ENCODE measurements around the gene DLG2. TPM values are rescaled to one million over a fixed set of nuclear protein-coding genes. Genes with fewer than 3 reads are reported as not detected.

Gene DLG2
- total and polyA plus RNA-seq, 3 experiments from 2014 or later = 0.81 to 1.5 (median 1.3) TPM

DNA sequence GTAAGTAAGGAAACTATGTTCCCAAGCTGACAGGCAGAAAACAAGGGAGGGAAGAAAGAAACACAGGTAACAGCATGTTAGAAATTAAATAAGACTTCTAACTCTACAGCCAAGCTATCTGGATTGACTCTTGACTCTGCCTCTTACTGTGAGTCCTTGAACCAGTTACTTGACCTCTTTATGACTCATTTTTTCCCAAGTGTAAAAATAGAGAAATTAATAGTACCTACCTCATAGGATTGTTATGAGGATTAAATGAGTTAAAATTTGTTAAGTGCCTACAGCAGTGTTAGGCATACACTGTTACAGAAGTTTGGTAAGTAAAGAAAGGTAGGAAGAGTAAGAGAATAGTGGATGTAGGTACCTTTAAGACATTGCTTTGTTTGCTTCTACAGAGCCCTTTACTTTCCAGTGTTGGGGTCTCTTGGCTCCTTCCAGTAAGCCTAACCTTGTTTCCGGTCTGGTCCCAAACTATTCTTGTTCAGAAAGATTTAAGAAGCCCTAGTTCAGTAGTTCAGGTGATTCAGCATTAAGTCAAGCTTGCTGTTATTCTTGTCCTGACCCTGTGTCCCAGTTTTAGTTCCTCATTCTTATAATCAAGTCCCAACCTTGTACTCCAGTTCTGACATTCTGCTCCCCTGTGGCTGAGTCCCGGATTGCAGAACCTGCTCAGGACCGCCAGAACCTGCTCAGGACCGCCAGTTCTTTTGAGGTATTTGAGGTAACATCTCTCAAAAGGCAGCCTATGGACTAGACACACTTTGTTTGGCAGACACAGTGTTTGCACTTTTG lies 1377.6 kb downstream of the DLG2 start:
- H3K36me3 Mint-ChIP-seq = no peaks in the 10 kb centered on the region
- no peaks in the 10 kb centered on the region for H3K36me3 ChIP-seq (ENCODE audit: insufficient read depth, low read length)
- no peak overlapping the region for H3K27ac ChIP-seq (ENCODE audit: low read depth, low read length)
- peaks cover 4 to 26% (median 8%) of the 10 kb centered on the region in 5 donors for H3K9me3 Mint-ChIP-seq
- H3K4me1 Mint-ChIP-seq = no peaks in the 10 kb centered on the region
- no peak for DNase-seq
- H3K4me3 ChIP-seq (ENCODE audit: low read length) = no peak overlapping the region
- no peak overlapping the region for H3K27ac Mint-ChIP-seq
- no peak overlapping the region for H3K4me3 Mint-ChIP-seq
- H3K27me3 Mint-ChIP-seq = no peaks in the 10 kb centered on the region
- H3K4me1 ChIP-seq (ENCODE audit: insufficient read depth, low read length) = no peaks in the 10 kb centered on the region
- ChIA-PET CTCF (no interaction called here), POLR2A (no interaction called here)
- H3K9me3 ChIP-seq (ENCODE audit: low read length) = no peaks in the 10 kb centered on the region
- H3K27me3 ChIP-seq (ENCODE audit: insufficient read depth, low read length, poor library complexity, severe bottlenecking) = no peaks in the 10 kb centered on the region

DNA sequence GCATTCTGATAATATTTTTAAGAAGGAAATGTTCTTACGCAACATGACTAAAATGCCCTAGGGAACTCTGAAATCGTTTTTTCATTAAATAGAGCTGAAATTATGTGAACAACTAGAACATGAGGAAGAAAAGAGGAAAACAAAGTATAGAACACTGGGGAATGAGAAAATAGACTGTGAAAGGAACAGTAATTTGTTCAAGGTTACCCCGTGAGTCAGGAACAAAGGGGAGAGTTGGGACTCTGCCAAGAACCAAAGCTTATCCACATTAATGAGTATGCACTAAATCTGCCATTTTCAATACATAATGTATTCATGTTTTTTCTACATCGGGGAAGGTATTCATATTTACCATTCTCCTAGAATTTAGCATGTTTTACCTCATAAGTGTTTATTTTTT lies 1379.2 kb downstream of the DLG2 start:
- no peak for DNase-seq
- ChIA-PET CTCF (no interaction called here), POLR2A (no interaction called here)
- peaks cover 4 to 31% (median 6%) of the 10 kb centered on the region in 5 donors for H3K9me3 Mint-ChIP-seq
- no peaks in the 10 kb centered on the region for H3K27me3 Mint-ChIP-seq
- no peaks in the 10 kb centered on the region for H3K9me3 ChIP-seq (ENCODE audit: low read length)
- H3K4me1 ChIP-seq (ENCODE audit: insufficient read depth, low read length) = no peaks in the 10 kb centered on the region
- H3K4me3 Mint-ChIP-seq = no peak overlapping the region
- H3K4me1 Mint-ChIP-seq = no peaks in the 10 kb centered on the region
- no peak overlapping the region for H3K27ac Mint-ChIP-seq
- no peaks in the 10 kb centered on the region for H3K27me3 ChIP-seq (ENCODE audit: insufficient read depth, low read length, poor library complexity, severe bottlenecking)
- no peaks in the 10 kb centered on the region for H3K36me3 Mint-ChIP-seq
- H3K27ac ChIP-seq (ENCODE audit: low read depth, low read length) = no peak overlapping the region
- no peak overlapping the region for H3K4me3 ChIP-seq (ENCODE audit: low read length)
- H3K36me3 ChIP-seq (ENCODE audit: insufficient read depth, low read length) = no peaks in the 10 kb centered on the region

DNA sequence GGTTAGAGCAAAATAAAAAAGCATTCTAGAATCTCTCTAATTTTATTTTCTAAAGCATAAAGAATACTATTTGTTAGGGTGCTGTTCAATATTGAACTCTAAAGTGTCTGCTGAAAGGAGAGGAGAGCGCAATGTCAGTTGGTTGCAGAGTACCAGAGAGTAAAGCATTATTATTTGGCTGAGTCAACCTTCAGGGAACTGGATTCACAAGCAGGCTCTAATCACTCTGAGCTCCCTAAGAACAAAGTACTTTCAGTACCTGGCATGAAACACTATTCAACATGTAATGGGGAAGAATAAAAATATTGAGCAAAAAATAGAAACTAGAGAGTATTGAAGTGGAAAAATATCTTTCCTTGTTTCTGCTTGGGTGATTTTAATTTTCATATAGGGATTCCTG lies 1380.0 kb downstream of the DLG2 start:
- ChIA-PET POLR2A (no interaction called here), CTCF (no interaction called here)
- no peak overlapping the region for H3K4me3 Mint-ChIP-seq
- no peaks in the 10 kb centered on the region for H3K36me3 Mint-ChIP-seq
- H3K4me1 Mint-ChIP-seq = no peaks in the 10 kb centered on the region
- Histone ChIP-seq H3K27ac (ENCODE audit: low read depth, low read length) (no peak overlapping the region), H3K4me3 (ENCODE audit: low read length) (no peak overlapping the region), H3K27me3 (ENCODE audit: insufficient read depth, low read length, poor library complexity, severe bottlenecking) (no peaks in the 10 kb centered on the region), H3K9me3 (ENCODE audit: low read length) (no peaks in the 10 kb centered on the region), H3K36me3 (ENCODE audit: insufficient read depth, low read length) (no peaks in the 10 kb centered on the region), H3K4me1 (ENCODE audit: insufficient read depth, low read length) (no peaks in the 10 kb centered on the region)
- H3K9me3 Mint-ChIP-seq = peaks cover 2 to 23% (median 4%) of the 10 kb centered on the region in 5 donors
- no peak for DNase-seq
- no peak overlapping the region for H3K27ac Mint-ChIP-seq
- H3K27me3 Mint-ChIP-seq = no peaks in the 10 kb centered on the region

DNA sequence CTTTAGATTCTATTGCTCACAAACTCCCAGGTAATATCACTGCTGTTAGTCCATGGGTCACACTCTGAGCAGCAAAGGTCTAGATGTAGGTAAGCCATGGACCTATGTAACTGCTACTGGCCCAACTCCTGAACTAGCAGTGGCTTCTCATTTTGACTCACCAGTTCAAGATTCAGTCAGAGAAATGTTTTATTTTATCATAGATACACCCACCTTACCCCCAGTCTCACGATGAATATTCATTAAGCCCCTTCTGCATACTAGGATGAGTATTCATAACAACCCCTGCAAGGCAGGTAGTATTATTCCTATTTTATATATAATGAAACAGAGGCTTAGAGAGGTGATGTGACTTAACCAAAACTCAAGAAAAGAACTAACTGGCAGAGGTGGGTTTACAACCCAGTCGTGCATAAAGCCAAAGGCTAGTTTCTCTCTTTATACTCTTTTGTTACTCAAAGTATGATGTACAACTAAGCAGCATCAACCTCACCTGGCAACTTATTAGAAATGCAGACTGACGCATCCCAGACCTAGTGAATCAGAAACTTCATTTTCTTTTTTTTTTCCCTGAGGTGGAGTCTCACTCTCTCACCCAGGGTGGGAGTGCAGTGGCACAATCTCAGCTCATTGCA lies 1383.4 kb downstream of the DLG2 start:
- no peak for DNase-seq
- Mint-ChIP-seq H3K4me3 (no peak overlapping the region), H3K9me3 (peaks cover 1 to 20% (median 8%) of the 10 kb centered on the region in 5 donors), H3K27me3 (no peaks in the 10 kb centered on the region), H3K36me3 (no peaks in the 10 kb centered on the region), H3K4me1 (no peaks in the 10 kb centered on the region), H3K27ac (no peak overlapping the region)
- H3K27me3 ChIP-seq (ENCODE audit: insufficient read depth, low read length, poor library complexity, severe bottlenecking) = no peaks in the 10 kb centered on the region
- no peaks in the 10 kb centered on the region for H3K36me3 ChIP-seq (ENCODE audit: insufficient read depth, low read length)
- ChIA-PET POLR2A (no interaction called here), CTCF (no interaction called here)
- H3K27ac ChIP-seq (ENCODE audit: low read depth, low read length) = no peak overlapping the region
- peaks cover 4% of the 10 kb centered on the region for H3K9me3 ChIP-seq (ENCODE audit: low read length)
- no peaks in the 10 kb centered on the region for H3K4me1 ChIP-seq (ENCODE audit: insufficient read depth, low read length)
- H3K4me3 ChIP-seq (ENCODE audit: low read length) = no peak overlapping the region

GRCh38 chr11:84241343-84242131 lies 1385.6 kb downstream of the DLG2 start:
- no peak overlapping the region for H3K27ac ChIP-seq (ENCODE audit: low read depth, low read length)
- no peaks in the 10 kb centered on the region for H3K4me1 ChIP-seq (ENCODE audit: insufficient read depth, low read length)
- Mint-ChIP-seq H3K27me3 (no peaks in the 10 kb centered on the region), H3K36me3 (no peaks in the 10 kb centered on the region), H3K4me1 (no peaks in the 10 kb centered on the region), H3K27ac (no peak overlapping the region), H3K9me3 (peaks cover 2 to 18% (median 10%) of the 10 kb centered on the region in 5 donors), H3K4me3 (no peak overlapping the region)
- peaks cover 4% of the 10 kb centered on the region for H3K9me3 ChIP-seq (ENCODE audit: low read length)
- no peak overlapping the region for H3K4me3 ChIP-seq (ENCODE audit: low read length)
- ChIA-PET POLR2A (no interaction called here), CTCF (no interaction called here)
- DNase-seq = no peak
- H3K27me3 ChIP-seq (ENCODE audit: insufficient read depth, low read length, poor library complexity, severe bottlenecking) = no peaks in the 10 kb centered on the region
- no peaks in the 10 kb centered on the region for H3K36me3 ChIP-seq (ENCODE audit: insufficient read depth, low read length)

- Mint-ChIP-seq H3K27me3 (no peaks in the 10 kb centered on the region), H3K4me3 (no peak overlapping the region), H3K27ac (no peak overlapping the region), H3K36me3 (no peaks in the 10 kb centered on the region), H3K4me1 (no peaks in the 10 kb centered on the region), H3K9me3 (peaks cover 0 to 17% (median 8%) of the 10 kb centered on the region in 5 donors)
- Histone ChIP-seq H3K27ac (ENCODE audit: low read depth, low read length) (no peak overlapping the region), H3K36me3 (ENCODE audit: insufficient read depth, low read length) (no peaks in the 10 kb centered on the region), H3K27me3 (ENCODE audit: insufficient read depth, low read length, poor library complexity, severe bottlenecking) (no peaks in the 10 kb centered on the region), H3K4me3 (ENCODE audit: low read length) (no peak overlapping the region), H3K9me3 (ENCODE audit: low read length) (peaks cover 4% of the 10 kb centered on the region), H3K4me1 (ENCODE audit: insufficient read depth, low read length) (no peaks in the 10 kb centered on the region)
- CTCF ChIA-PET = no interaction called here
- DNase-seq = no peak
- POLR2A ChIA-PET = no interaction called here
Observed at GRCh38 chr11:84240847-84241246, 1386.3 kb downstream of the DLG2 start.

GRCh38 chr11:84236436-84236835 lies 1390.7 kb downstream of the DLG2 start:
- Histone ChIP-seq H3K4me1 (ENCODE audit: insufficient read depth, low read length) (no peaks in the 10 kb centered on the region), H3K36me3 (ENCODE audit: insufficient read depth, low read length) (no peaks in the 10 kb centered on the region), H3K4me3 (ENCODE audit: low read length) (no peak overlapping the region), H3K9me3 (ENCODE audit: low read length) (peaks cover 4% of the 10 kb centered on the region), H3K27ac (ENCODE audit: low read depth, low read length) (no peak overlapping the region), H3K27me3 (ENCODE audit: insufficient read depth, low read length, poor library complexity, severe bottlenecking) (no peaks in the 10 kb centered on the region)
- H3K27ac Mint-ChIP-seq = no peak overlapping the region
- no peak for DNase-seq
- peaks cover 6 to 26% (median 12%) of the 10 kb centered on the region in 5 donors for H3K9me3 Mint-ChIP-seq
- no peak overlapping the region for H3K4me3 Mint-ChIP-seq
- H3K36me3 Mint-ChIP-seq = no peaks in the 10 kb centered on the region
- peaks cover 0 to 2% of the 10 kb centered on the region in 2 donors for H3K27me3 Mint-ChIP-seq
- ChIA-PET CTCF (no interaction called here), POLR2A (no interaction called here)
- no peaks in the 10 kb centered on the region for H3K4me1 Mint-ChIP-seq
